ENCODE measurements around the gene PTPRM.

- TF ChIP-seq REST (IDR thresholded peaks at IDR 0.05; ENCODE audit: unreplicated experiment) (no peak), POLR2AphosphoS5 (IDR thresholded peaks at IDR 0.05; ENCODE audit: low read depth) (no peak), EZH2 (IDR thresholded peaks at IDR 0.05; ENCODE audit: low read depth, unreplicated experiment) (no peak), JUNB (IDR thresholded peaks at IDR 0.05; ENCODE audit: unreplicated experiment) (no peak), EZH2phosphoT487 (IDR thresholded peaks at IDR 0.05; ENCODE audit: unreplicated experiment) (no peak), CREB1 (CRISPR knock-in tag; IDR thresholded peaks at IDR 0.05; ENCODE audit: low read depth) (no peak), ZNF331 (CRISPR knock-in tag; IDR thresholded peaks at IDR 0.05; ENCODE audit: low read depth) (no peak)
- TF ChIP-seq, protein P1, sequence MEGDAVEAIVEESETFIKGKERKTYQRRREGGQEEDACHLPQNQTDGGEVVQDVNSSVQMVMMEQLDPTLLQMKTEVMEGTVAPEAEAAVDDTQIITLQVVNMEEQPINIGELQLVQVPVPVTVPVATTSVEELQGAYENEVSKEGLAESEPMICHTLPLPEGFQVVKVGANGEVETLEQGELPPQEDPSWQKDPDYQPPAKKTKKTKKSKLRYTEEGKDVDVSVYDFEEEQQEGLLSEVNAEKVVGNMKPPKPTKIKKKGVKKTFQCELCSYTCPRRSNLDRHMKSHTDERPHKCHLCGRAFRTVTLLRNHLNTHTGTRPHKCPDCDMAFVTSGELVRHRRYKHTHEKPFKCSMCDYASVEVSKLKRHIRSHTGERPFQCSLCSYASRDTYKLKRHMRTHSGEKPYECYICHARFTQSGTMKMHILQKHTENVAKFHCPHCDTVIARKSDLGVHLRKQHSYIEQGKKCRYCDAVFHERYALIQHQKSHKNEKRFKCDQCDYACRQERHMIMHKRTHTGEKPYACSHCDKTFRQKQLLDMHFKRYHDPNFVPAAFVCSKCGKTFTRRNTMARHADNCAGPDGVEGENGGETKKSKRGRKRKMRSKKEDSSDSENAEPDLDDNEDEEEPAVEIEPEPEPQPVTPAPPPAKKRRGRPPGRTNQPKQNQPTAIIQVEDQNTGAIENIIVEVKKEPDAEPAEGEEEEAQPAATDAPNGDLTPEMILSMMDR (conservative IDR thresholded peaks at IDR 0.05; ENCODE audit: low read depth in 2 of 2): no peak
- TF ChIP-seq, protein P2, sequence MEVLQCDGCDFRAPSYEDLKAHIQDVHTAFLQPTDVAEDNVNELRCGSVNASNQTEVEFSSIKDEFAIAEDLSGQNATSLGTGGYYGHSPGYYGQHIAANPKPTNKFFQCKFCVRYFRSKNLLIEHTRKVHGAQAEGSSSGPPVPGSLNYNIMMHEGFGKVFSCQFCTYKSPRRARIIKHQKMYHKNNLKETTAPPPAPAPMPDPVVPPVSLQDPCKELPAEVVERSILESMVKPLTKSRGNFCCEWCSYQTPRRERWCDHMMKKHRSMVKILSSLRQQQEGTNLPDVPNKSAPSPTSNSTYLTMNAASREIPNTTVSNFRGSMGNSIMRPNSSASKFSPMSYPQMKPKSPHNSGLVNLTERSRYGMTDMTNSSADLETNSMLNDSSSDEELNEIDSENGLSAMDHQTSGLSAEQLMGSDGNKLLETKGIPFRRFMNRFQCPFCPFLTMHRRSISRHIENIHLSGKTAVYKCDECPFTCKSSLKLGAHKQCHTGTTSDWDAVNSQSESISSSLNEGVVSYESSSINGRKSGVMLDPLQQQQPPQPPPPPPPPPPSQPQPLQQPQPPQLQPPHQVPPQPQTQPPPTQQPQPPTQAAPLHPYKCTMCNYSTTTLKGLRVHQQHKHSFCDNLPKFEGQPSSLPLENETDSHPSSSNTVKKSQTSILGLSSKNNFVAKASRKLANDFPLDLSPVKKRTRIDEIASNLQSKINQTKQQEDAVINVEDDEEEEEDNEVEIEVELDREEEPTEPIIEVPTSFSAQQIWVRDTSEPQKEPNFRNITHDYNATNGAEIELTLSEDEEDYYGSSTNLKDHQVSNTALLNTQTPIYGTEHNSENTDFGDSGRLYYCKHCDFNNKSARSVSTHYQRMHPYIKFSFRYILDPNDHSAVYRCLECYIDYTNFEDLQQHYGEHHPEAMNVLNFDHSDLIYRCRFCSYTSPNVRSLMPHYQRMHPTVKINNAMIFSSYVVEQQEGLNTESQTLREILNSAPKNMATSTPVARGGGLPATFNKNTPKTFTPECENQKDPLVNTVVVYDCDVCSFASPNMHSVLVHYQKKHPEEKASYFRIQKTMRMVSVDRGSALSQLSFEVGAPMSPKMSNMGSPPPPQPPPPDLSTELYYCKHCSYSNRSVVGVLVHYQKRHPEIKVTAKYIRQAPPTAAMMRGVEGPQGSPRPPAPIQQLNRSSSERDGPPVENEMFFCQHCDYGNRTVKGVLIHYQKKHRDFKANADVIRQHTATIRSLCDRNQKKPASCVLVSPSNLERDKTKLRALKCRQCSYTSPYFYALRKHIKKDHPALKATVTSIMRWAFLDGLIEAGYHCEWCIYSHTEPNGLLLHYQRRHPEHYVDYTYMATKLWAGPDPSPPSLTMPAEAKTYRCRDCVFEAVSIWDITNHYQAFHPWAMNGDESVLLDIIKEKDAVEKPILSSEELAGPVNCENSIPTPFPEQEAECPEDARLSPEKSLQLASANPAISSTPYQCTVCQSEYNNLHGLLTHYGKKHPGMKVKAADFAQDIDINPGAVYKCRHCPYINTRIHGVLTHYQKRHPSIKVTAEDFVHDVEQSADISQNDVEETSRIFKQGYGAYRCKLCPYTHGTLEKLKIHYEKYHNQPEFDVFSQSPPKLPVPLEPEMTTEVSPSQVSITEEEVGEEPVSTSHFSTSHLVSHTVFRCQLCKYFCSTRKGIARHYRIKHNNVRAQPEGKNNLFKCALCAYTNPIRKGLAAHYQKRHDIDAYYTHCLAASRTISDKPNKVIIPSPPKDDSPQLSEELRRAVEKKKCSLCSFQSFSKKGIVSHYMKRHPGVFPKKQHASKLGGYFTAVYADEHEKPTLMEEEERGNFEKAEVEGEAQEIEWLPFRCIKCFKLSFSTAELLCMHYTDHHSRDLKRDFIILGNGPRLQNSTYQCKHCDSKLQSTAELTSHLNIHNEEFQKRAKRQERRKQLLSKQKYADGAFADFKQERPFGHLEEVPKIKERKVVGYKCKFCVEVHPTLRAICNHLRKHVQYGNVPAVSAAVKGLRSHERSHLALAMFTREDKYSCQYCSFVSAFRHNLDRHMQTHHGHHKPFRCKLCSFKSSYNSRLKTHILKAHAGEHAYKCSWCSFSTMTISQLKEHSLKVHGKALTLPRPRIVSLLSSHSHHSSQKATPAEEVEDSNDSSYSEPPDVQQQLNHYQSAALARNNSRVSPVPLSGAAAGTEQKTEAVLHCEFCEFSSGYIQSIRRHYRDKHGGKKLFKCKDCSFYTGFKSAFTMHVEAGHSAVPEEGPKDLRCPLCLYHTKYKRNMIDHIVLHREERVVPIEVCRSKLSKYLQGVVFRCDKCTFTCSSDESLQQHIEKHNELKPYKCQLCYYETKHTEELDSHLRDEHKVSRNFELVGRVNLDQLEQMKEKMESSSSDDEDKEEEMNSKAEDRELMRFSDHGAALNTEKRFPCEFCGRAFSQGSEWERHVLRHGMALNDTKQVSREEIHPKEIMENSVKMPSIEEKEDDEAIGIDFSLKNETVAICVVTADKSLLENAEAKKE (CRISPR knock-in tag; IDR thresholded peaks at IDR 0.05): no peak
These were observed 247.7 kb downstream of the PTPRM start for GRCh38 chr18:7814754-7815315.
